DOHH2 (cell line): ENCODE results near the gene SLC4A2.

Experiments
- EZH2phosphoT487 ChIP-seq: fragments of 200-600 bp; sonication (generic); IDR thresholded peaks from 2 replicates; pipeline ENCODE4 v1.6.1; 2017; ENCODE audit warnings: borderline replicate concordance, mild to moderate bottlenecking, antibody characterized with exemption, low read length, moderate library complexity, mixed read lengths
- TF ChIP-seq, protein P1 (sequence below): fragments of 200-600 bp; sonication (generic); IDR thresholded peaks from one replicate; pipeline ENCODE4 v1.5.1; 2014; ENCODE audit warnings: antibody characterized with exemption, mild to moderate bottlenecking, low read depth, low read length; ENCODE audit not compliant: poor library complexity, severe bottlenecking

DNA sequence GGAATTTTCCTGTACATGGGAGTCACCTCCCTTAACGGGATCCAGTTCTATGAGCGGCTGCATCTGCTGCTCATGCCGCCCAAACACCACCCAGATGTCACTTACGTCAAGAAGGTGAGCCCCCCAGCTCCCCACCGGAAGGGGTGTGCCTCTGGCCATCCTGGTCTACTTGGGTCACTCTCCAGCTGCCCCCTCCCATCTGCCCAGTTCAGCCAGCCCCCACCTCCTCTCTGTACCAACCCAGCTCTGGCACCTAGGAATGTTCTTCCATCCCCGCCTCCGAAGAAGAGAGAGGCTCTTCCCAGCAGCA lies 16.2 kb downstream of the SLC4A2 start:
- TF ChIP-seq, protein P1, sequence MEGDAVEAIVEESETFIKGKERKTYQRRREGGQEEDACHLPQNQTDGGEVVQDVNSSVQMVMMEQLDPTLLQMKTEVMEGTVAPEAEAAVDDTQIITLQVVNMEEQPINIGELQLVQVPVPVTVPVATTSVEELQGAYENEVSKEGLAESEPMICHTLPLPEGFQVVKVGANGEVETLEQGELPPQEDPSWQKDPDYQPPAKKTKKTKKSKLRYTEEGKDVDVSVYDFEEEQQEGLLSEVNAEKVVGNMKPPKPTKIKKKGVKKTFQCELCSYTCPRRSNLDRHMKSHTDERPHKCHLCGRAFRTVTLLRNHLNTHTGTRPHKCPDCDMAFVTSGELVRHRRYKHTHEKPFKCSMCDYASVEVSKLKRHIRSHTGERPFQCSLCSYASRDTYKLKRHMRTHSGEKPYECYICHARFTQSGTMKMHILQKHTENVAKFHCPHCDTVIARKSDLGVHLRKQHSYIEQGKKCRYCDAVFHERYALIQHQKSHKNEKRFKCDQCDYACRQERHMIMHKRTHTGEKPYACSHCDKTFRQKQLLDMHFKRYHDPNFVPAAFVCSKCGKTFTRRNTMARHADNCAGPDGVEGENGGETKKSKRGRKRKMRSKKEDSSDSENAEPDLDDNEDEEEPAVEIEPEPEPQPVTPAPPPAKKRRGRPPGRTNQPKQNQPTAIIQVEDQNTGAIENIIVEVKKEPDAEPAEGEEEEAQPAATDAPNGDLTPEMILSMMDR, result no peak
- no peak for TF ChIP-seq EZH2phosphoT487
